CD4-positive, alpha-beta T cell (primary cell): ENCODE results near the gene ZBTB17. TPM values are rescaled to one million over a fixed set of nuclear protein-coding genes. Genes with fewer than 3 reads are reported as not detected.

Experiments used
- ATAC-seq: fragments of 200-7000 bp; cut with Tn5 transposase; one replicate; pipeline ENCODE4 v1.10.0; 2022; ENCODE audit warnings: mild to moderate bottlenecking; ENCODE audit not compliant: poor library complexity
- CTCF ChIA-PET: fragments of 350-600 bp; sonication (Branson Sonifier 250); formaldehyde crosslinking; loops from one replicate; lab custom pipeline; 2021; ENCODE audit warnings: antibody characterized with exemption, inconsistent platforms; lab: Charles Lee
- POLR2A ChIA-PET: fragments of 350-600 bp; sonication (Branson Sonifier 250); formaldehyde crosslinking; loops from one replicate; lab custom pipeline; 2021; ENCODE audit warnings: antibody characterized with exemption, inconsistent platforms; lab: Charles Lee
- DNase-seq, 14 experiments: peaks; one replicate each; pipeline ENCODE4 v3.0.0-alpha.2; 2013 to 2020; ENCODE audit warnings: mixed read lengths in 2 of 14
- H3K27ac ChIP-seq, 2 donors: one replicate each; pipeline versions ENCODE4 v1.5.1 to v1.7.0; 2013; ENCODE audit warnings: low read length in 2 of 2, low read depth in 1 of 2, mild to moderate bottlenecking in 1 of 2
- H3K27me3 ChIP-seq, 2 experiments: 1 replicate in 1 of 2; 2 replicates in 1 of 2; pipeline versions ENCODE4 v1.6.1 to v1.7.0; 2013; ENCODE audit warnings: low read length in 2 of 2, control low read depth in 1 of 2, mild to moderate bottlenecking in 1 of 2, moderate library complexity in 1 of 2; ENCODE audit not compliant: insufficient read depth in 2 of 2, control insufficient read depth in 1 of 2
- H3K36me3 ChIP-seq: one replicate; pipeline ENCODE4 v1.6.1; 2013; ENCODE audit warnings: low read length, control low read depth; ENCODE audit not compliant: insufficient read depth
- H3K4me1 ChIP-seq: one replicate; pipeline ENCODE4 v1.6.1; 2013; ENCODE audit warnings: low read length, control low read depth; ENCODE audit not compliant: insufficient read depth
- H3K4me3 ChIP-seq: one replicate; pipeline ENCODE4 v1.5.1; 2013; ENCODE audit warnings: mild to moderate bottlenecking, low read length, moderate library complexity
- H3K9me3 ChIP-seq, 2 experiments: 1 replicate in 1 of 2; 2 replicates in 1 of 2; pipeline versions ENCODE4 v1.6.1 to v1.7.0; 2013; ENCODE audit warnings: low read length in 2 of 2, mild to moderate bottlenecking in 2 of 2, control low read depth in 1 of 2, moderate library complexity in 1 of 2; ENCODE audit not compliant: control insufficient read depth in 1 of 2, insufficient read depth in 1 of 2
- H3K27ac Mint-ChIP-seq: one replicate; pipeline ENCODE4 v1.8.0; 2020; ENCODE audit warnings: mixed read lengths
- H3K27me3 Mint-ChIP-seq: one replicate; pipeline ENCODE4 v1.8.0; 2021; ENCODE audit warnings: mixed read lengths
- H3K36me3 Mint-ChIP-seq: one replicate; pipeline ENCODE4 v1.8.0; 2021; ENCODE audit warnings: low read depth, mixed read lengths
- H3K4me1 Mint-ChIP-seq: one replicate; pipeline ENCODE4 v1.8.0; 2021; ENCODE audit warnings: low read depth, mixed read lengths
- H3K4me3 Mint-ChIP-seq: one replicate; pipeline ENCODE4 v1.8.0; 2020; ENCODE audit warnings: mild to moderate bottlenecking, mixed read lengths
- H3K9me3 Mint-ChIP-seq: one replicate; pipeline ENCODE4 v1.8.0; 2020; ENCODE audit warnings: mixed read lengths
- intact Hi-C, 2 experiments: fragments of 100-400 bp; cut with DNase I in 1 of 2; cut with micrococcal nuclease in 1 of 2; formaldehyde crosslinking; loops; one replicate each; pipeline versions ENCODE4 v1.15.1 to v1.9.0; 2023 to 2025; cut with DNase I, micrococcal nuclease
- total RNA-seq, 174 experiments: library from RNA in 2 of 174; stranded (reverse) in 2 of 174; gene quantifications; one replicate each; pipeline ENCODE4 v1.2.3 and lab custom pipeline; 2021 to 2026
- TF ChIP-seq, protein P1 (sequence below): fragments of 200-600 bp; IDR thresholded peaks from one replicate; pipeline ENCODE4 v1.8.0; 2022; ENCODE audit warnings: antibody characterized with exemption, mild to moderate bottlenecking

ZBTB17 gene
- total RNA-seq, 2 experiments from 2014 or later = 70.2 to 78.1 TPM

- TF ChIP-seq, protein P1, sequence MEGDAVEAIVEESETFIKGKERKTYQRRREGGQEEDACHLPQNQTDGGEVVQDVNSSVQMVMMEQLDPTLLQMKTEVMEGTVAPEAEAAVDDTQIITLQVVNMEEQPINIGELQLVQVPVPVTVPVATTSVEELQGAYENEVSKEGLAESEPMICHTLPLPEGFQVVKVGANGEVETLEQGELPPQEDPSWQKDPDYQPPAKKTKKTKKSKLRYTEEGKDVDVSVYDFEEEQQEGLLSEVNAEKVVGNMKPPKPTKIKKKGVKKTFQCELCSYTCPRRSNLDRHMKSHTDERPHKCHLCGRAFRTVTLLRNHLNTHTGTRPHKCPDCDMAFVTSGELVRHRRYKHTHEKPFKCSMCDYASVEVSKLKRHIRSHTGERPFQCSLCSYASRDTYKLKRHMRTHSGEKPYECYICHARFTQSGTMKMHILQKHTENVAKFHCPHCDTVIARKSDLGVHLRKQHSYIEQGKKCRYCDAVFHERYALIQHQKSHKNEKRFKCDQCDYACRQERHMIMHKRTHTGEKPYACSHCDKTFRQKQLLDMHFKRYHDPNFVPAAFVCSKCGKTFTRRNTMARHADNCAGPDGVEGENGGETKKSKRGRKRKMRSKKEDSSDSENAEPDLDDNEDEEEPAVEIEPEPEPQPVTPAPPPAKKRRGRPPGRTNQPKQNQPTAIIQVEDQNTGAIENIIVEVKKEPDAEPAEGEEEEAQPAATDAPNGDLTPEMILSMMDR = no peak
- no peak overlapping the region for H3K27ac Mint-ChIP-seq
- H3K9me3 ChIP-seq = no peaks in the 10 kb centered on the region
- H3K27me3 Mint-ChIP-seq = no peaks in the 10 kb centered on the region
- H3K27ac ChIP-seq = no peak overlapping the region
- ChIA-PET CTCF (interaction anchor here (1.0 kb wide), 1 partner anchor 13 kb away, joined by 3 read pairs; no protein-coding TSS in a partner anchor), POLR2A (interaction anchor here (0.9 kb wide), 1 partner anchor 12 kb away, joined by 4 read pairs; no protein-coding TSS in a partner anchor)
- no peaks in the 10 kb centered on the region for H3K9me3 Mint-ChIP-seq
- ATAC-seq (no peak), DNase-seq (no peak)
- peaks cover 4% of the 10 kb centered on the region for H3K4me1 ChIP-seq
- no peak overlapping the region for H3K4me3 Mint-ChIP-seq
- peaks cover 86% of the 10 kb centered on the region for H3K36me3 Mint-ChIP-seq
- H3K4me1 Mint-ChIP-seq = peaks cover 12% of the 10 kb centered on the region
- intact Hi-C loops = no loop called here
- no peaks in the 10 kb centered on the region for H3K27me3 ChIP-seq
- no peak overlapping the region for H3K4me3 ChIP-seq
- peaks cover 80% of the 10 kb centered on the region for H3K36me3 ChIP-seq
Observed at GRCh38 chr1:15923241-15923640, 52.7 kb downstream of the ZBTB17 start.

GRCh38 chr1:15918962-15919715 is 56.8 kb downstream of the ZBTB17 start:
- ChIA-PET POLR2A (no interaction called here), CTCF (interaction anchor here (1.1 to 2.9 kb wide), 2 partner anchors 13 to 104 kb away, joined by 6 to 9 read pairs; no protein-coding TSS in a partner anchor)
- H3K4me3 ChIP-seq = no peak overlapping the region
- peaks cover 17% of the 10 kb centered on the region for H3K4me1 ChIP-seq
- H3K27ac Mint-ChIP-seq = peak overlapping the region; percentile 18
- H3K27me3 Mint-ChIP-seq = no peaks in the 10 kb centered on the region
- no peaks in the 10 kb centered on the region for H3K9me3 Mint-ChIP-seq
- peaks cover 30% of the 10 kb centered on the region for H3K4me1 Mint-ChIP-seq
- TF ChIP-seq, protein P1 = no peak
- H3K27ac ChIP-seq = no peak overlapping the region
- no peaks in the 10 kb centered on the region for H3K9me3 ChIP-seq
- DNase-seq (peak in 9 of 14 experiments; percentile 14 to 71 (median 27)), ATAC-seq (peak; percentile 84)
- no peaks in the 10 kb centered on the region for H3K27me3 ChIP-seq
- H3K36me3 Mint-ChIP-seq = peaks cover 89% of the 10 kb centered on the region
- intact Hi-C loops = loop anchor here (5.0 kb wide), 5 partner anchors 38 to 102 kb away; partner anchors contain the start of gene SPEN (in 1 of the 2)
- H3K36me3 ChIP-seq = peaks cover 48% of the 10 kb centered on the region
- H3K4me3 Mint-ChIP-seq = no peak overlapping the region

DNA sequence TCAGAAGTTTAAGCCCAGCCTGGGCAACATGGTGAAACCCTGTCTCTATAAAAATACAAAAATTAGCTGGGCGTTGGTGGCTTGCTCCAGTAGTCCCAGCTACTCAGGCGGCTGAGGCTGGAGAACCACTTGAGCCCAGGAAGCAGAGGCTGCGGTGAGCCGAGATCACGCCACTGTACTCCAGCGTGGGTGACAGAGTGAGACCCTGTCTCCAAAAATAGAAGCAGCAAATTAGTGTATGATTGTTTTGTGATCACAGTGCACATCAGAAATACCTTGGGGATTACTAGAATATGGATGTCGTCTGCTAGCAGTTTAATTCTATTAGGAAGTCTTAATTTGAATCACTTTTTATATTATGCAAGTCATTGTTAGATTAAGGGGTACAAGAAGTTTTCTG is 59.0 kb downstream of the ZBTB17 start:
- Mint-ChIP-seq H3K36me3 (peaks cover 90% of the 10 kb centered on the region), H3K4me1 (peaks cover 35% of the 10 kb centered on the region), H3K4me3 (peak overlapping the region; percentile 34), H3K9me3 (no peaks in the 10 kb centered on the region), H3K27ac (peak overlapping the region; percentile 53), H3K27me3 (no peaks in the 10 kb centered on the region)
- H3K4me3 ChIP-seq = no peak overlapping the region
- ATAC-seq = no peak
- ChIA-PET CTCF (interaction anchor here (1.3 to 1.4 kb wide), 2 partner anchors 11 to 101 kb away, joined by 3 read pairs; no protein-coding TSS in a partner anchor), POLR2A (interaction anchor here (1.4 kb wide), 1 partner anchor 69 kb away, joined by 6 read pairs; the partner anchor contains the start of gene SPEN)
- no peaks in the 10 kb centered on the region for H3K9me3 ChIP-seq
- no peaks in the 10 kb centered on the region for H3K27me3 ChIP-seq
- peaks cover 17% of the 10 kb centered on the region for H3K4me1 ChIP-seq
- TF ChIP-seq, protein P1 = no peak
- H3K27ac ChIP-seq = no peak overlapping the region
- intact Hi-C loops = loop anchor here (5.0 kb wide), 5 partner anchors 40 to 100 kb away; partner anchors contain the start of gene SPEN (in 1 of the 2)
- peaks cover 49% of the 10 kb centered on the region for H3K36me3 ChIP-seq
- peak in 1 of 14 experiments; percentile 25 for DNase-seq
